ENCODE measurements around the gene EGFR.

DNA sequence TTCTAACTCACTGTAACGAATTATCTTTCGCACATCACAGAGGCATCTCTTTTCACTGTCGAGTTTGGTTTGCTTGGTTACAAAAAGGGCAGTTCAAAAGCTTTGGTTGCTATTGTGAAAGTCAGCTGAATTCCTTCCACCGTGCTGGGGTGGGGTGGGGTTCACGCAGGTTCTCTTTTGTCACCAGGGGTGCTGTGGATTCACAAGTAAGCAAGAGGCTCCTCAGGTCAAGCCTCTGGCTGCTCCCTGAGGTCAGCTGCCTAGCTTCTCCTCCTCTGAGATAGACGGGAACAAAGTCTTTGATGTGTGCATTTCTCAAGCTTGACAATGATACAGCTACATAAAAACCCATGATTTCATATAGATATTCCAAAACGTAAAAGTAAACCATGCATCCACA is 47.7 kb downstream of the EGFR start:
- TF ChIP-seq, protein P1, sequence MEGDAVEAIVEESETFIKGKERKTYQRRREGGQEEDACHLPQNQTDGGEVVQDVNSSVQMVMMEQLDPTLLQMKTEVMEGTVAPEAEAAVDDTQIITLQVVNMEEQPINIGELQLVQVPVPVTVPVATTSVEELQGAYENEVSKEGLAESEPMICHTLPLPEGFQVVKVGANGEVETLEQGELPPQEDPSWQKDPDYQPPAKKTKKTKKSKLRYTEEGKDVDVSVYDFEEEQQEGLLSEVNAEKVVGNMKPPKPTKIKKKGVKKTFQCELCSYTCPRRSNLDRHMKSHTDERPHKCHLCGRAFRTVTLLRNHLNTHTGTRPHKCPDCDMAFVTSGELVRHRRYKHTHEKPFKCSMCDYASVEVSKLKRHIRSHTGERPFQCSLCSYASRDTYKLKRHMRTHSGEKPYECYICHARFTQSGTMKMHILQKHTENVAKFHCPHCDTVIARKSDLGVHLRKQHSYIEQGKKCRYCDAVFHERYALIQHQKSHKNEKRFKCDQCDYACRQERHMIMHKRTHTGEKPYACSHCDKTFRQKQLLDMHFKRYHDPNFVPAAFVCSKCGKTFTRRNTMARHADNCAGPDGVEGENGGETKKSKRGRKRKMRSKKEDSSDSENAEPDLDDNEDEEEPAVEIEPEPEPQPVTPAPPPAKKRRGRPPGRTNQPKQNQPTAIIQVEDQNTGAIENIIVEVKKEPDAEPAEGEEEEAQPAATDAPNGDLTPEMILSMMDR (IDR thresholded peaks at IDR 0.05; ENCODE audit: borderline replicate concordance, extremely low read depth, low read length, poor library complexity, severe bottlenecking): no peak
- no peak for TF ChIP-seq EZH2 (IDR thresholded peaks at IDR 0.05; ENCODE audit: borderline replicate concordance, low read depth, low read length, severe bottlenecking)
